Tibial nerve (tissue), 4 donors: ENCODE results near the gene BRAT1. TPM values are rescaled to one million over a fixed set of nuclear protein-coding genes. Genes with fewer than 3 reads are reported as not detected.

Experiments used
- DNase-seq, 2 donors: peaks; one replicate each; pipeline ENCODE4 v3.0.0-alpha.2; 2019; ENCODE audit warnings: low spot score in 2 of 2
- H3K27ac ChIP-seq, 4 donors: fragments of 200-600 bp; sonication (generic) in 3 of 4; one replicate each; pipeline ENCODE4 v1.5.1; 2017 to 2019; ENCODE audit warnings: mild to moderate bottlenecking in 1 of 4
- H3K27me3 ChIP-seq, 2 donors: fragments of 200-600 bp; sonication (generic) in 1 of 2; one replicate each; pipeline versions ENCODE4 v1.5.1 to v1.6.0; 2017 to 2019
- H3K36me3 ChIP-seq, 3 donors: fragments of 200-600 bp; sonication (generic); one replicate each; pipeline ENCODE4 v1.5.1; 2018 to 2019
- H3K4me1 ChIP-seq, 4 donors: fragments of 200-600 bp; sonication (generic) in 3 of 4; one replicate each; pipeline ENCODE4 v1.5.1; 2017 to 2019
- H3K4me3 ChIP-seq, 4 donors: fragments of 200-600 bp; sonication (generic) in 3 of 4; one replicate each; pipeline ENCODE4 v1.5.1; 2017 to 2019; ENCODE audit warnings: mild to moderate bottlenecking in 1 of 4, moderate library complexity in 1 of 4
- H3K9me3 ChIP-seq, 4 donors: fragments of 200-600 bp; sonication (generic) in 3 of 4; one replicate each; pipeline ENCODE4 v1.5.1; 2017 to 2019
- CTCF ChIP-seq, 5 experiments: fragments of 200-600 bp in 3 of 5; fragments of 450-650 bp in 2 of 5; sonication (generic) in 3 of 5; IDR thresholded peaks; one replicate each; pipeline ENCODE4 v1.5.1; 2016 to 2019; ENCODE audit warnings: antibody characterized with exemption in 5 of 5, mild to moderate bottlenecking in 3 of 5, moderate library complexity in 2 of 5
- EP300 ChIP-seq, 2 donors: sonication (generic); formaldehyde crosslinking; IDR thresholded peaks; one replicate each; pipeline ENCODE4 v1.6.1; 2017; ENCODE audit warnings: antibody characterized with exemption in 2 of 2, mild to moderate bottlenecking in 1 of 2
- POLR2A ChIP-seq, 2 donors: fragments of 450-650 bp; IDR thresholded peaks; one replicate each; pipeline ENCODE4 v1.6.1; 2017; ENCODE audit warnings: antibody characterized with exemption in 2 of 2, mild to moderate bottlenecking in 2 of 2, moderate library complexity in 2 of 2
- WGBS, 2 donors: methylation state at CpG; one replicate each; pipeline ENCODE4 v1.1.5; 2018; 5-methylcytosine and 5-hydroxymethylcytosine counted together
- total RNA-seq, 4 donors: library from RNA; depleted of rRNA; stranded (reverse); fragments of >200 nt; gene quantifications; one replicate each; pipeline ENCODE4 v1.1.0, GENCODE V29; 2016

Gene BRAT1
- total RNA-seq, 4 donors from 2014 or later: 38.0 to 72.9 (median 52.0) TPM

GRCh38 chr7:2587778-2588177 is 32.5 kb upstream of the BRAT1 start:
- Histone ChIP-seq H3K9me3 (no peaks in the 10 kb centered on the region), H3K27me3 (no peaks in the 10 kb centered on the region), H3K4me1 (no peaks in the 10 kb centered on the region), H3K36me3 (peaks cover 0 to 88% (median 0%) of the 10 kb centered on the region in 3 donors), H3K27ac (no peak overlapping the region), H3K4me3 (no peak overlapping the region)
- TF ChIP-seq POLR2A (IDR thresholded peaks at IDR 0.05) (no peak), CTCF (IDR thresholded peaks at IDR 0.05) (no peak), EP300 (IDR thresholded peaks at IDR 0.05) (no peak)
- WGBS, 2 donors: 93% methylated on average over 18 to 21 of the region's 21 CpGs
- no peak for DNase-seq

GRCh38 chr7:2587134-2587533 is 31.8 kb upstream of the BRAT1 start:
- Histone ChIP-seq H3K4me1 (no peaks in the 10 kb centered on the region), H3K36me3 (peaks cover 0 to 86% (median 0%) of the 10 kb centered on the region in 3 donors), H3K9me3 (no peaks in the 10 kb centered on the region), H3K4me3 (no peak overlapping the region), H3K27me3 (no peaks in the 10 kb centered on the region), H3K27ac (no peak overlapping the region)
- WGBS, 2 donors: 78 to 83% methylated on average over 9 of the region's 9 CpGs
- TF ChIP-seq POLR2A (IDR thresholded peaks at IDR 0.05): no peak
- no peak for TF ChIP-seq CTCF (IDR thresholded peaks at IDR 0.05)
- TF ChIP-seq EP300 (IDR thresholded peaks at IDR 0.05): no peak
- no peak for DNase-seq

DNA sequence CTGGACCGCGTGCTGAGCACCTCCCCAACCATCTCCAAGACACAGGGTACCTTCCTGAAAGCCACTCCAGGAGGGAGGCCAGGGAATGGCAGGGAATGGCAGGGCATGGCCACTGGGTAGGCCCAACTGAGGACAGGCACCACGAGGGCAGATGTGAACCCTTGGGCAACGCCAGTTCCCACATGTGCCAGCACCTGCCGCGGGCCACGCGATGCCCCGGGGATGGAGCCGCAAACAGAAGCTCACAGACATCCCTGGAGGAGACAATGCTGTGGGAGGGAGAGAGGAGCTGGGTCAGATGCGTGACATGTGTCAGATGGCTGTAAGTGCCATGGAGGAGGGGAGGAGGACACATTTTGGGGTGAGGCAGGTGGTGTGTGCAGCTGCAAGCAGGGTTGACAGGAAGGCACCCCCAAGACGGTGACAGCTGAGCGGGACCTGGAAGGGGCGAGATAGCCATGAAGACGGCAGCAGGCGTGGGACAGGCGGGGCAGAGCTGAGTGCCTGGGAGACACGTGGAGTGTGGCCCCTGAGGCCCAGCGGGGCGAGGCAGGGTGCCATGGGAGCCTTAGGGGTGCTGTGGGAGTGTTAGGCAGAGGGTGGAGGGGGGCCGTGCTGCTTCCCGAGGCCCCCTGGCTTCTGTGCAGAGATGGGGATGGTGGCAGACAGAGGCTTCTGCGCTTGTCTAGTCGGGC is 31.1 kb upstream of the BRAT1 start:
- peaks cover 0 to 86% (median 0%) of the 10 kb centered on the region in 3 donors for H3K36me3 ChIP-seq
- WGBS, 2 donors: 91 to 92% methylated on average over 24 of the region's 24 CpGs
- H3K9me3 ChIP-seq: no peaks in the 10 kb centered on the region
- no peaks in the 10 kb centered on the region for H3K4me1 ChIP-seq
- no peak overlapping the region for H3K4me3 ChIP-seq
- TF ChIP-seq EP300 (IDR thresholded peaks at IDR 0.05) (no peak), CTCF (IDR thresholded peaks at IDR 0.05) (no peak), POLR2A (IDR thresholded peaks at IDR 0.05) (no peak)
- no peak overlapping the region for H3K27ac ChIP-seq
- no peaks in the 10 kb centered on the region for H3K27me3 ChIP-seq
- DNase-seq: no peak

- no peaks in the 10 kb centered on the region for H3K27me3 ChIP-seq
- H3K4me3 ChIP-seq: no peak overlapping the region
- no peak for TF ChIP-seq POLR2A (IDR thresholded peaks at IDR 0.05)
- H3K27ac ChIP-seq: no peak overlapping the region
- DNase-seq: no peak
- H3K4me1 ChIP-seq: no peaks in the 10 kb centered on the region
- H3K36me3 ChIP-seq: peaks cover 0 to 84% (median 0%) of the 10 kb centered on the region in 3 donors
- H3K9me3 ChIP-seq: no peaks in the 10 kb centered on the region
- WGBS, 2 donors: 87 to 90% methylated on average over 18 to 19 of the region's 19 CpGs
These were observed 30.1 kb upstream of the BRAT1 start for GRCh38 chr7:2585446-2585845.

DNA sequence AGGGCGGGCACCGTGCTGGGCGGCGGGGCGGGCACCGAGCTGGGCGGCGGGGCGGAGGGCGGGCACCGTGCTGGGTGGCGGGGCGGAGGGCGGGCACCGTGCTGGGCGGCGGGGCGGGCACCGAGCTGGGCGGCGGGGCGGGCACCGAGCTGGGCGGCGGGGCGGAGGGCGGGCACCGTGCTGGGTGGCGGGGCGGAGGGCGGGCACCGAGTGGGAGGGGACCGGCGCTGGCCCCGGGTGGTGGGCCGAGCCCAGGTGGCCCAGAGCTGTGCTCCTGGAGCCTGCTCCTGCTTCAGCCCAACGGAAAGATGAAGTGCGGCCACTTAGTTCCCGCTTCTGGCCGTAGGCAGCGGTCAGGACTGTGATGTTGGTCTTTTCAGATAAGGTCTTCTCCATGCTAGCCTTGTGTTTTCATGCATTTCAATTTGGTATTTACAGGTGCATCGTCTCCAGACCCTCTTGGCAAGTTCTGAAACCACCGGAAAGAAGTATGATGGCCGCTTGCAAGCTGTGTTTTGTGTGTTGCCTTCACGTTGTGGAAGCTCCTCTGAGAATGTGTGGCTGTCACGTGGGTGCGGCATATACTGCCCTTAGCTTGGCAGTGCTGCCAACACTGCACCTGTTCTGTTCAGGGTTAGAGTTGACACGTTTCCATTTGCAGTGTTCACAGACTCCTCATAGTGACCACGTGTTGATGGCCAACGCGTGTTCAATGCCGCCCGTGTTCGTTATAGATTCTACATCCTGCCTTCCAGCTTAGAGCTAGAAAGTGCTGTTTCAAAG is 28.7 kb upstream of the BRAT1 start:
- TF ChIP-seq EP300 (IDR thresholded peaks at IDR 0.05): no peak
- DNase-seq: no peak
- Histone ChIP-seq H3K27me3 (no peaks in the 10 kb centered on the region), H3K27ac (no peak overlapping the region), H3K9me3 (no peaks in the 10 kb centered on the region), H3K36me3 (peaks cover 0 to 80% (median 0%) of the 10 kb centered on the region in 3 donors), H3K4me1 (no peaks in the 10 kb centered on the region), H3K4me3 (no peak overlapping the region)
- 92 to 96% methylated on average over 32 to 34 of the region's 54 CpGs for WGBS, 2 donors
